ENCODE results near the gene PSORS1C1. TPM values are rescaled to one million over a fixed set of nuclear protein-coding genes. Genes with fewer than 3 reads are reported as not detected.

Gene PSORS1C1
- total RNA-seq, 1 experiment from 2014 or later = 0.48 TPM

GRCh38 chr6:31126396-31127175, 12.0 kb downstream of the PSORS1C1 start:
- Histone ChIP-seq H4K5ac (ENCODE audit: insufficient read length, low read depth, low read length) (no peak overlapping the region), H3K14ac (ENCODE audit: insufficient read depth, low read length) (no peak overlapping the region), H2BK120ac (ENCODE audit: low read depth, low read length, poor library complexity, severe bottlenecking) (no peak overlapping the region), H3K9me3 (ENCODE audit: control insufficient read depth, low read depth, low read length) (no peaks in the 10 kb centered on the region), H2BK20ac (ENCODE audit: low read depth, low read length, poor library complexity, severe bottlenecking) (no peak overlapping the region), H2AFZ (ENCODE audit: low read length) (no peak overlapping the region), H3K56ac (ENCODE audit: insufficient read length, low read depth, low read length) (no peak overlapping the region), H4K91ac (ENCODE audit: insufficient read length, low read depth, low read length) (no peak overlapping the region), H3K23ac (ENCODE audit: insufficient read length, low read depth, low read length) (no peak overlapping the region), H3K79me2 (ENCODE audit: insufficient read depth, low read length) (no peaks in the 10 kb centered on the region), H3K4me2 (ENCODE audit: insufficient read depth, insufficient read length, low read length) (no peak overlapping the region), H4K20me1 (ENCODE audit: control insufficient read depth, insufficient read depth, insufficient read length) (no peaks in the 10 kb centered on the region), H3K4me1 (ENCODE audit: insufficient read depth, low read length) (no peaks in the 10 kb centered on the region), H3K79me1 (ENCODE audit: insufficient read depth, low read depth, low read length, poor library complexity, severe bottlenecking) (no peaks in the 10 kb centered on the region), H4K8ac (replicated peaks; ENCODE audit: insufficient read length, low read depth, low read length) (no peak overlapping the region), H2BK15ac (ENCODE audit: low read depth, low read length) (no peak overlapping the region), H2BK12ac (ENCODE audit: insufficient read length, low read depth, low read length) (no peak overlapping the region), H3K23me2 (ENCODE audit: insufficient read length, low read depth, low read length, poor library complexity, severe bottlenecking) (no peaks in the 10 kb centered on the region), H3T11ph (ENCODE audit: low read length) (no peak overlapping the region), H2BK5ac (ENCODE audit: insufficient read length, low read length) (no peak overlapping the region), H3K4ac (ENCODE audit: low read depth, low read length) (no peak overlapping the region), H3K27ac (ENCODE audit: insufficient read length, low read depth, low read length) (no peak overlapping the region), H3K18ac (ENCODE audit: insufficient read length, low read depth, low read length) (no peak overlapping the region), H3K9ac (ENCODE audit: extremely low read depth, insufficient read length, low read length) (no peak overlapping the region), H2AK5ac (ENCODE audit: insufficient read length, low read length) (no peak overlapping the region), H3K27me3 (ENCODE audit: insufficient read depth, low read length) (no peaks in the 10 kb centered on the region)
- Mint-ChIP-seq H3K27ac (no peak overlapping the region), H3K4me1 (peaks cover 37 to 43% of the 10 kb centered on the region in 2 experiments), H3K36me3 (ENCODE audit: insufficient read depth in 1 of 3, low read depth in 3 of 3) (no peaks in the 10 kb centered on the region), H3K9me3 (no peaks in the 10 kb centered on the region; a peak in 1 of 5 replicates), H3K4me3 (no peak overlapping the region; a peak in 1 of 5 replicates), H3K27me3 (ENCODE audit: low read depth) (peaks cover 13% of the 10 kb centered on the region)
- no peak for DNase-seq
- WGBS (ENCODE audit: extremely low coverage, insufficient read length, low lambda C conversion rate) = no CpG with 5 or more reads among the region's 16 CpGs
- TF ChIP-seq CTCF (conservative IDR thresholded peaks at IDR 0.05) = no peak
